HG03060 (cell line): Measurements from ENCODE around the gene ANKRD44.
A peak's percentile ranks its signal among the peaks of the same experiment; 100 is the strongest.

Experiments
- ATAC-seq: cut with Tn5 transposase; IDR thresholded peaks from one replicate; pipeline ENCODE4 v1.9.1; 2021; ENCODE audit warnings: low read depth, moderate number of reproducible peaks; ENCODE audit not compliant: unreplicated experiment

ANKRD44 gene

GRCh38 chr2:197191177-197191939, 119.2 kb downstream of the ANKRD44 start:
- peak; percentile 58 for ATAC-seq

GRCh38 chr2:197190100-197190432, 120.5 kb downstream of the ANKRD44 start:
- no peak for ATAC-seq

GRCh38 chr2:197189426-197190099, 121.0 kb downstream of the ANKRD44 start:
- ATAC-seq, result no peak

- ATAC-seq, result no peak
These were observed 124.9 kb downstream of the ANKRD44 start for GRCh38 chr2:197185676-197186075.

GRCh38 chr2:197184959-197185586, 125.5 kb downstream of the ANKRD44 start:
- ATAC-seq, result no peak

GRCh38 chr2:197183355-197183754, 127.2 kb downstream of the ANKRD44 start:
- no peak for ATAC-seq

GRCh38 chr2:197182668-197183067, 127.9 kb downstream of the ANKRD44 start:
- no peak for ATAC-seq

- ATAC-seq, result no peak
These were observed 129.1 kb downstream of the ANKRD44 start for GRCh38 chr2:197181491-197181890.

- no peak for ATAC-seq
These were observed 130.7 kb downstream of the ANKRD44 start for GRCh38 chr2:197179744-197180498.

GRCh38 chr2:197176522-197176921, 134.1 kb downstream of the ANKRD44 start:
- ATAC-seq, result no peak

GRCh38 chr2:197174539-197175094, 136.0 kb downstream of the ANKRD44 start:
- ATAC-seq, result no peak

- no peak for ATAC-seq
These were observed 139.0 kb downstream of the ANKRD44 start for GRCh38 chr2:197171582-197171981.

GRCh38 chr2:197170208-197170607, 140.4 kb downstream of the ANKRD44 start:
- no peak for ATAC-seq

GRCh38 chr2:197168705-197169104, 141.9 kb downstream of the ANKRD44 start:
- no peak for ATAC-seq

GRCh38 chr2:197167608-197168314, 142.8 kb downstream of the ANKRD44 start:
- ATAC-seq, result no peak

- ATAC-seq, result no peak
These were observed 145.6 kb downstream of the ANKRD44 start for GRCh38 chr2:197165020-197165419.

GRCh38 chr2:197164141-197164754, 146.3 kb downstream of the ANKRD44 start:
- no peak for ATAC-seq

GRCh38 chr2:197163712-197164140, 146.9 kb downstream of the ANKRD44 start:
- ATAC-seq, result no peak

- no peak for ATAC-seq
These were observed 148.8 kb downstream of the ANKRD44 start for GRCh38 chr2:197161774-197162173.
